ENCODE measurements around the gene PLAAT4. TPM values are rescaled to one million over a fixed set of nuclear protein-coding genes. Genes with fewer than 3 reads are reported as not detected.
A peak's percentile ranks its signal among the peaks of the same experiment; 100 is the strongest.

The PLAAT4 gene
- total and polyA plus RNA-seq, 2 of the 13 experiments (the other 11 are each of a cell fraction or from before 2014, with no cell fraction given) = 0.71 to 1.00 TPM

DNA sequence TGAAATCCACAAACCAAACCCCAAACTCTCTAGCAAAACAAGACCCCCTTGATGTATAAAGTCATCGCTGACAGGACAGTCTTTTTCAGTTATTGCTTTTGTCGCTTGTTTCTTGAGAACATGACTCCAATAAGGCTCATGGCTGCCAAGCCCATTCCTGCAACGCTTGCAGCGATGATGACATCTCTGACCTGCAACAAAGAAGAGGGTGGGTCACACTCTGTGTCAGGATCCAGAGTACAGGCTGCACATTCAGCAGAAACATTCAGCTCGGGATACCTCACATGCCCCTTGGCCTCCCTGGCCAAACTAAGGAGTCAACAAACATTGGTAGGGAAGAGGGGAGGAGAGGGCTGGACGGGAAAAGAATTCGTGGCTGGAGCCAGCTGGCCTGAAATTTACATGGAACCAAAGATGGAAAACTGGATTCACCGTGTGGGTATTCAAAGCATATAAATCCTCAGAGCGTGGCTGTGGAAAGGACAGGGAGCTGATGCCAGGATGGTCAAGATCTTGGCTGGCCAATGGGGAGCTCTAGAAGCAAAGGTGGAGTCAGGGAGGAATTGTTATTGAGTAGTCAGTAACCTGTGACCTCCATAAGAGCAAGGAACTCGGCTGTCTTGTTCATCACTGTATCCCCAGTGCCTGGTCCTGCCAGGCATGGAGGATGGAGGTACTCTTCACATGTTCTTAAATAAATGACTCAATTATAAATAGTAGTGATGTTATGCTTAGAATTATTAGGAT lies 38.4 kb downstream of the PLAAT4 start (continued):
- TF ChIP-seq ZNF33B (CRISPR knock-in tag; IDR thresholded peaks at IDR 0.05) (0 out of 2 replicates have a peak, but pooled peaks have one; percentile 38), ATF7 (IDR thresholded peaks at IDR 0.05) (peak; percentile 34; the same call in 1 of the 2 replicates), ATF7 (CRISPR knock-in tag; IDR thresholded peaks at IDR 0.05) (no peak; the same call in 1 of the 2 replicates), EHMT2 (IDR thresholded peaks at IDR 0.05; ENCODE audit: borderline replicate concordance, low read depth, low read length) (peak; percentile 69), LCORL (IDR thresholded peaks at IDR 0.05) (no peak), LCORL (CRISPR knock-in tag; IDR thresholded peaks at IDR 0.05) (peak; percentile 75), CEBPB (IDR thresholded peaks at IDR 0.05; ENCODE audit: borderline replicate concordance, low read depth, low read length) (peak; percentile 82), RNF2 (conservative IDR thresholded peaks at IDR 0.05; ENCODE audit: low read depth) (no peak), CEBPG (CRISPR knock-in tag; IDR thresholded peaks at IDR 0.05) (peak; percentile 84), SMAD3 (CRISPR knock-in tag; IDR thresholded peaks at IDR 0.05) (peak; percentile 33; the same call in 1 of the 2 replicates), MAFK (conservative IDR thresholded peaks at IDR 0.05 in 1 of 2, IDR thresholded peaks at IDR 0.05 in 1 of 2; ENCODE audit: low read length in 2 of 2) (peak; percentile 73 to 74), ZNF598 (CRISPR knock-in tag; IDR thresholded peaks at IDR 0.05; ENCODE audit: borderline replicate concordance) (0 out of 2 replicates have a peak, but pooled peaks have one; percentile 39), SOX6 (IDR thresholded peaks at IDR 0.05) (no peak), SOX6 (CRISPR knock-in tag; IDR thresholded peaks at IDR 0.05) (peak; percentile 83), SALL2 (CRISPR knock-in tag; IDR thresholded peaks at IDR 0.05) (no peak), ADNP (CRISPR knock-in tag; IDR thresholded peaks at IDR 0.05) (no peak), XRCC5 (optimal IDR thresholded peaks at IDR 0.05; ENCODE audit: low read length) (no peak), ZNF792 (CRISPR knock-in tag; IDR thresholded peaks at IDR 0.05) (0 out of 2 replicates have a peak, but pooled peaks have one; percentile 21), IKZF4 (CRISPR knock-in tag; IDR thresholded peaks at IDR 0.05; ENCODE audit: borderline replicate concordance, low read depth, not compliant biosample characterization) (peak; percentile 55)
- TF ChIP-seq, protein P1, sequence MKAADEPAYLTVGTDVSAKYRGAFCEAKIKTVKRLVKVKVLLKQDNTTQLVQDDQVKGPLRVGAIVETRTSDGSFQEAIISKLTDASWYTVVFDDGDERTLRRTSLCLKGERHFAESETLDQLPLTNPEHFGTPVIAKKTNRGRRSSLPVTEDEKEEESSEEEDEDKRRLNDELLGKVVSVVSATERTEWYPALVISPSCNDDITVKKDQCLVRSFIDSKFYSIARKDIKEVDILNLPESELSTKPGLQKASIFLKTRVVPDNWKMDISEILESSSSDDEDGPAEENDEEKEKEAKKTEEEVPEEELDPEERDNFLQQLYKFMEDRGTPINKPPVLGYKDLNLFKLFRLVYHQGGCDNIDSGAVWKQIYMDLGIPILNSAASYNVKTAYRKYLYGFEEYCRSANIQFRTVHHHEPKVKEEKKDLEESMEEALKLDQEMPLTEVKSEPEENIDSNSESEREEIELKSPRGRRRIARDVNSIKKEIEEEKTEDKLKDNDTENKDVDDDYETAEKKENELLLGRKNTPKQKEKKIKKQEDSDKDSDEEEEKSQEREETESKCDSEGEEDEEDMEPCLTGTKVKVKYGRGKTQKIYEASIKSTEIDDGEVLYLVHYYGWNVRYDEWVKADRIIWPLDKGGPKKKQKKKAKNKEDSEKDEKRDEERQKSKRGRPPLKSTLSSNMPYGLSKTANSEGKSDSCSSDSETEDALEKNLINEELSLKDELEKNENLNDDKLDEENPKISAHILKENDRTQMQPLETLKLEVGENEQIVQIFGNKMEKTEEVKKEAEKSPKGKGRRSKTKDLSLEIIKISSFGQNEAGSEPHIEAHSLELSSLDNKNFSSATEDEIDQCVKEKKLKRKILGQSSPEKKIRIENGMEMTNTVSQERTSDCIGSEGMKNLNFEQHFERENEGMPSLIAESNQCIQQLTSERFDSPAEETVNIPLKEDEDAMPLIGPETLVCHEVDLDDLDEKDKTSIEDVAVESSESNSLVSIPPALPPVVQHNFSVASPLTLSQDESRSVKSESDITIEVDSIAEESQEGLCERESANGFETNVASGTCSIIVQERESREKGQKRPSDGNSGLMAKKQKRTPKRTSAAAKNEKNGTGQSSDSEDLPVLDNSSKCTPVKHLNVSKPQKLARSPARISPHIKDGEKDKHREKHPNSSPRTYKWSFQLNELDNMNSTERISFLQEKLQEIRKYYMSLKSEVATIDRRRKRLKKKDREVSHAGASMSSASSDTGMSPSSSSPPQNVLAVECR (CRISPR knock-in tag; IDR thresholded peaks at IDR 0.05; ENCODE audit: borderline replicate concordance) = peak; percentile 35; the same call in 1 of the 2 replicates
- TF ChIP-seq, protein P2, sequence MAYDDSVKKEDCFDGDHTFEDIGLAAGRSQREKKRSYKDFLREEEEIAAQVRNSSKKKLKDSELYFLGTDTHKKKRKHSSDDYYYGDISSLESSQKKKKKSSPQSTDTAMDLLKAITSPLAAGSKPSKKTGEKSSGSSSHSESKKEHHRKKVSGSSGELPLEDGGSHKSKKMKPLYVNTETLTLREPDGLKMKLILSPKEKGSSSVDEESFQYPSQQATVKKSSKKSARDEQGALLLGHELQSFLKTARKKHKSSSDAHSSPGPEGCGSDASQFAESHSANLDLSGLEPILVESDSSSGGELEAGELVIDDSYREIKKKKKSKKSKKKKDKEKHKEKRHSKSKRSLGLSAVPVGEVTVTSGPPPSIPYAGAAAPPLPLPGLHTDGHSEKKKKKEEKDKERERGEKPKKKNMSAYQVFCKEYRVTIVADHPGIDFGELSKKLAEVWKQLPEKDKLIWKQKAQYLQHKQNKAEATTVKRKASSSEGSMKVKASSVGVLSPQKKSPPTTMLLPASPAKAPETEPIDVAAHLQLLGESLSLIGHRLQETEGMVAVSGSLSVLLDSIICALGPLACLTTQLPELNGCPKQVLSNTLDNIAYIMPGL (CRISPR knock-in tag; IDR thresholded peaks at IDR 0.05; ENCODE audit: borderline replicate concordance in 1 of 2, low read depth in 1 of 2) = 0 out of 4 replicates have a peak, but pooled peaks of 1 of the 2 experiments have one; percentile 20
- TF ChIP-seq, protein P3, sequence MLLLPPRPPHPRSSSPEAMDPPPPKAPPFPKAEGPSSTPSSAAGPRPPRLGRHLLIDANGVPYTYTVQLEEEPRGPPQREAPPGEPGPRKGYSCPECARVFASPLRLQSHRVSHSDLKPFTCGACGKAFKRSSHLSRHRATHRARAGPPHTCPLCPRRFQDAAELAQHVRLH (CRISPR knock-in tag; IDR thresholded peaks at IDR 0.05; ENCODE audit: borderline replicate concordance, low read depth) = peak; percentile 31; the same call in 1 of the 2 replicates
- TF ChIP-seq, protein P4, sequence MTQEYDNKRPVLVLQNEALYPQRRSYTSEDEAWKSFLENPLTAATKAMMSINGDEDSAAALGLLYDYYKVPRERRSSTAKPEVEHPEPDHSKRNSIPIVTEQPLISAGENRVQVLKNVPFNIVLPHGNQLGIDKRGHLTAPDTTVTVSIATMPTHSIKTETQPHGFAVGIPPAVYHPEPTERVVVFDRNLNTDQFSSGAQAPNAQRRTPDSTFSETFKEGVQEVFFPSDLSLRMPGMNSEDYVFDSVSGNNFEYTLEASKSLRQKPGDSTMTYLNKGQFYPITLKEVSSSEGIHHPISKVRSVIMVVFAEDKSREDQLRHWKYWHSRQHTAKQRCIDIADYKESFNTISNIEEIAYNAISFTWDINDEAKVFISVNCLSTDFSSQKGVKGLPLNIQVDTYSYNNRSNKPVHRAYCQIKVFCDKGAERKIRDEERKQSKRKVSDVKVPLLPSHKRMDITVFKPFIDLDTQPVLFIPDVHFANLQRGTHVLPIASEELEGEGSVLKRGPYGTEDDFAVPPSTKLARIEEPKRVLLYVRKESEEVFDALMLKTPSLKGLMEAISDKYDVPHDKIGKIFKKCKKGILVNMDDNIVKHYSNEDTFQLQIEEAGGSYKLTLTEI (CRISPR knock-in tag; conservative IDR thresholded peaks at IDR 0.05) = no peak
